Right lung (tissue), 10 donors: ENCODE measurements around the gene METTL2A. TPM values are rescaled to one million over a fixed set of nuclear protein-coding genes. Genes with fewer than 3 reads are reported as not detected.
"Not testable (repeated sequence)": the region's sequence is repeated elsewhere in the genome, so short reads cannot be mapped to it uniquely, and the experiment has no call there.

Experiments
- DNase-seq, 2 donors: peaks; one replicate each; pipeline ENCODE4 v3.0.0-alpha.2; 2013
- long read RNA-seq, 8 donors: transcript quantifications; one replicate each; lab custom pipeline, GENCODE V29; 2026
- polyA plus RNA-seq, 5 donors: library from polyadenylated mRNA; unstranded; fragments of 120-200 nt; gene quantifications; one replicate each; pipeline versions ENCODE4 v1.2.1 to v1.2.3, GENCODE V29; 2013; ENCODE audit warnings: inconsistent platforms in 1 of 5, low replicate concordance in 1 of 5; ENCODE audit not compliant: insufficient read length in 5 of 5, insufficient read depth in 1 of 5

METTL2A gene, protein sequence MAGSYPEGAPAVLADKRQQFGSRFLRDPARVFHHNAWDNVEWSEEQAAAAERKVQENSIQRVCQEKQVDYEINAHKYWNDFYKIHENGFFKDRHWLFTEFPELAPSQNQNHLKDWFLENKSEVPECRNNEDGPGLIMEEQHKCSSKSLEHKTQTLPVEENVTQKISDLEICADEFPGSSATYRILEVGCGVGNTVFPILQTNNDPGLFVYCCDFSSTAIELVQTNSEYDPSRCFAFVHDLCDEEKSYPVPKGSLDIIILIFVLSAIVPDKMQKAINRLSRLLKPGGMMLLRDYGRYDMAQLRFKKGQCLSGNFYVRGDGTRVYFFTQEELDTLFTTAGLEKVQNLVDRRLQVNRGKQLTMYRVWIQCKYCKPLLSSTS
- 10 to 100 TPM; 16.9 to 21.4 (median 18.4) TPM for polyA plus RNA-seq
- long read RNA-seq, donor 1, transcript METTL2A-201 (9 exons, 2,537 nt), result major isoform, 6 of 7 reads
- long read RNA-seq, donor 1, partial matches to known transcripts, result 0 of 7 reads
- long read RNA-seq, donor 1, other reads (novel, unspliced or antisense), result 0 of 7 reads
- long read RNA-seq, donor 2, partial matches to known transcripts, result 0 of 5 reads
- long read RNA-seq, donor 2, other reads (novel, unspliced or antisense), result 0 of 5 reads
- long read RNA-seq, donor 3, partial matches to known transcripts, result 0 of 6 reads
- long read RNA-seq, donor 3, other reads (novel, unspliced or antisense), result 0 of 6 reads
- long read RNA-seq, donor 4, partial matches to known transcripts, result 0 of 6 reads
- long read RNA-seq, donor 4, other reads (novel, unspliced or antisense), result 0 of 6 reads
- long read RNA-seq, donor 5, partial matches to known transcripts, result 0 of 3 reads
- long read RNA-seq, donor 5, other reads (novel, unspliced or antisense), result 0 of 3 reads
- long read RNA-seq, donor 6, partial matches to known transcripts, result 0 of 5 reads
- long read RNA-seq, donor 6, other reads (novel, unspliced or antisense), result 0 of 5 reads
- long read RNA-seq, donor 7, partial matches to known transcripts, result 0 of 3 reads
- long read RNA-seq, donor 7, other reads (novel, unspliced or antisense), result 0 of 3 reads
- long read RNA-seq, donor 8, partial matches to known transcripts, result 0 of 2 reads
- long read RNA-seq, donor 8, other reads (novel, unspliced or antisense), result 0 of 2 reads

DNA sequence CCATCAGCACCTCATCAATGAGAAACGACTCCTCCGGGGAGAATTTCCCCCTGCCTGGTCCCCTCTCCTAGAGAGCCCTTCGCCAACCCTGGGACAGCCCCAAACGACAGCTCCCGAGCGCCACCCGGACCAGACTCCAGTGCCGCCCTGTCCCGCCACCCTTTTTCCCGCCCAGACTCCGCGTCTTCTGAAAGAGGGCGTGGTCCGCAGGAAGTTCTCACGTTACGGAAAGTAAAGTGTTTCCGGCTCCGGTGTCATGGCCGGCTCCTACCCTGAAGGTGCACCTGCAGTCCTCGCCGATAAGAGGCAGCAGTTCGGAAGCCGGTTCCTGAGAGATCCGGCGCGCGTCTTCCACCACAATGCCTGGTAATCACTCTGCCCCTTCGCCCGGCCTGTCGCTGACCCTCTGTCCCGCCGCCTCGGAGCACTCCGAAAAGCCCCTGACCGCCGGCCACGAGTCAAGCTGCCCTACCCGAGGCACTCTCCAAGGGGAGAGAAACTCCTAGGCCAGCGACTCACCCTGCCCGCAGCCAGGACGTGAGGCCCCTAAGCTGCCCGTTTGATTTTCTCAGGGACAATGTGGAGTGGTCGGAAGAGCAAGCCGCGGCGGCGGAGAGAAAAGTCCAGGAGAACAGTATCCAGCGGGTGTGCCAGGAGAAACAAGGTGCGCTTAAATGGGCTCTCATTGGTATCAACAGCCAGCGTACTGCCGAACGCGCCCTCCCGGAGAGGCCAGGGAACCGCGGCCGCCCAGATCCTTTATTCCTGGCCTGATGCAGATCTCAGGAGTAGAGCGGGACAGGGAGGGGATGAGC is at the start of gene METTL2A:
METTL2A (plus strand) TSS at position 251 of the 815 bp plus-strand sequence; CDS start at position 257, 6 bp downstream.
- DNase-seq, result peak; percentile 69 to 74

DNA sequence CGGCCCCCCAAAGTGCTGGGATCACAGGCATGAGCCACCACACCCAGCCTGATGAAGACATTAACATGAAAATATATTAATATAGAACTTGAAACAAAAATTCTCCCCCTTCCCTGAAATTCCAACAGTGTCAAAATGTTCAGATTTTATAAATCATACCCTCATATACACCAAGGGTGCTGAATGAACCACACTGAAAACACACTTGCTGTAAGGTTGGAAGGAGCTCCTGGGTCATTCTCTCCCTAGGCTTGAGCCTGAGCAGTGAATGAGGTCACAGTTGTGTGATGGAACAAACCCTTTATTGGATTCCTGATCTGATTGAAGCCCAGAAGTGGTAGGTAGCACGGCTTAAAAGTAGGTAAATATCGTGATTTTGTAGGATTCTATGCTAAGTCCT is 43.4 kb upstream of the METTL2A start, which contains the start of gene EFCAB3:
EFCAB3 (plus strand) TSS at position 301 of the 400 bp plus-strand sequence. CDS start 2,427 bp downstream, outside the sequence.
- DNase-seq, result no peak

DNA sequence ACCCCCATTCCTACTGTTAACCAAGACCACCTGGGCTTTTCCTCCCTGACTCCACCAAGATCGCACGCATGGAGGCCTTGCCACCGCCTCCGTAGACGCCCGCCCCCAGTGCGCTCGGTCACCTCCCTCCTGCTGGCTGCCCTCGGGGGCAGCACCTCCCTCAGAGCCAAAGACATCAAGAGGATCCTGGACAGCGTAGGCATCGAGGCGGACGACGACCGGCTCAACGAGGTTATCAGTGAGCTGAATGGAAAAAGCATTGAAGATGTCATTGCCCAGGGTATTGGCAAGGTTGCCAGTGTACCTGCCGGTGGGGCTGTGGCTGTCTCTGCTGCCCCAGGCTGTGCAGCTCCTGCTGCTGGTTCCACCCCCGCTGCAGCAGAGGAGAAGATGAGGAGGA is 42.1 kb upstream of the METTL2A start:
- DNase-seq, result no peak

DNA sequence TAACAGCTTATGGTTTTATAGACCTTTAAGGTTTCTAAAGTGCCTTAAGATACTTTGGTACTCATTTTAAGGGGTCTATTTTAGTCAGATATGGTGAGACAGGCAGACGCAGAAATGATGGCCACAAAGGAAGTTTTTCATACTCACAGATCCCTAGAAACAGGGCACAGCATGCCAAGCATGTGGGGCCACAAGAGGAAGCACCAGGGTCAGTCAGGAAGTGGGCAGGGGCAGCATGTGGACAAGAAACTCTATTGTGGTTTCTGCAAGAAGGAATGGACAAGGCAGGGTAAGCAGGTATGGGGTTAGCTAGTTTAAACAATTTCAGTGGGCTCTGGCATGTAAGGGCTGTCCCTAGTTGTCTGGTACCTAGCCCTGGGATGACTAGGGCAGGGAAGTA is 34.8 kb upstream of the METTL2A start:
- DNase-seq, result no peak

DNA sequence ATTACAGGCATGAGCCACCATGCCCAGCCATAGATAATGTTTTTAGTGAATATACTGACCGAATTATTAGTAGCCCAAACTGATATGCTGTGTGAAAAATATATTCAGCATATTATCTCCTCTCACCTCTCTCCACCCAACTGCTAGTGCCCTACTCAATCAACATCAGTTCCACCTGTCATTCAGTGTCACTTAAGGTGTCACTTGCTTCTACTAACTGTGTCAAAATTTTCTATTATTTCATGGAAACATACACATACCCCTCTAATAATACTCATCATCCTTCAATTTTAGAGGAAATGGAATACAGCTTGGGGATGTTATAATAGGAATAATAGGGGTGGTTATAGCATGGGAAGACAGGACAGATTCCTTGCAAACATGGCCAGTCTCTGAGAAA is 30.8 kb upstream of the METTL2A start:
- DNase-seq, result no peak

DNA sequence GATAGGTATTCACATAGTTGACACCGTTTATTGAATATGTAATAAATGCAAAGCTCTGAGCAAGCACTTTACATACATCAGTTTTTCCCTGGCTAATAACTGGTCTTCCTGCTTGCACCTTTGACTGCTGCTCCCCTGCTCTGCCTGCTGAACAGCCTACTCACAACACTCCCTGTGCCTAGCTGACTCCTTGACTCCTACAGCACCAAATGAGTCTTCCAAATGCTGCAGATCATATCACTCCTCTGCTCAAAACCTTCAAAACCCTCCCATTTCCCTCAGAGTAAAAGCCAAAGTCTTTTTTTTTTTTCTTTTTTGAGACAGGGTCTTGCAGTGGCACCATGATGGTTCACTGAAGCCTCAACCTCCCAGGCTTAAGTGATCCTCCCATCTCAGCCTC is 24.8 kb upstream of the METTL2A start:
- DNase-seq, result no peak

- no peak for DNase-seq
Observed at GRCh38 chr17:62405451-62405850, 18.2 kb upstream of the METTL2A start.

GRCh38 chr17:62413090-62413489 is 10.6 kb upstream of the METTL2A start:
- not testable (repeated sequence) for DNase-seq

- DNase-seq, result not testable (repeated sequence)
Observed at GRCh38 chr17:62426214-62426613, 2.5 kb downstream of the METTL2A start.

GRCh38 chr17:62435251-62435650 is 11.6 kb downstream of the METTL2A start:
- DNase-seq, result not testable (repeated sequence)

GRCh38 chr17:62441181-62441580 is 17.5 kb downstream of the METTL2A start:
- not testable (repeated sequence) for DNase-seq

DNA sequence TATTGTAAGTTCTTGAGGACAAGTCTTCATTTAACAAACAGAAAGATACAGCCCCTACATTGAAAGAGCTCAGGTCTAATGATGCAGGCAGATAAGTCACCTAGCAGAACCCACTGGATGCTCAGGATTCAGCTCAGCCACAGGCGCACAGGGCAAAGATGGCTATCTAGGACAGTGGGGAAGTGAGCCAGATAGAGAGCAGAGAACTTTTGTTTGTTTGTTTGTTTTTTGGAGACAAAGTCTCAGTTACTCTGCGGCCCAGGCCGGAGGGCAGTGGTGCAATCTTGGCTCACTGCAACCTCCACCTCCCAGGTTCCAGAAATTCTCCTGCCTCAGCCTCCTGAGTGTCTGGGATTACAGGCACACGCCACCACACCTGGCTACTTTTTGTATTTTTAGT is 20.4 kb downstream of the METTL2A start:
- no peak for DNase-seq

DNA sequence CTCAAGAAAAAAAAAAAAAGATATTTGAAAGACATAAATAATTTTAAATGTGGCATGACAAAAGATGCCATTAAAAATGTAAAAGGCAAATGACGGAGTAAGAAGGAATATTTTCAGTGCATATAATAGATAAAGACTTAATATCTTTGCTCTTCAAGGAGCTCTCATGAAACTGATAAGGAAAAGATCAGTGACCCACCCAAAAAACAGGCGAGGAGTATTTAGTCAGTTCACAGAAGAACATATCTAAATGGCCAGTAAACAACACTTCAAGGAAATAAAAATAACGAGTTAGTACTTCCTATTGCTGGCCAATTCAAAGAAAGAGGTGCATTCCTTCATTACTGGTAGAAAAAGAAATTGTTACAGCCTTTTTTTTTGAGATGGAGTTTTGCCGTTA is 22.1 kb downstream of the METTL2A start:
- DNase-seq, result not testable (repeated sequence)

DNA sequence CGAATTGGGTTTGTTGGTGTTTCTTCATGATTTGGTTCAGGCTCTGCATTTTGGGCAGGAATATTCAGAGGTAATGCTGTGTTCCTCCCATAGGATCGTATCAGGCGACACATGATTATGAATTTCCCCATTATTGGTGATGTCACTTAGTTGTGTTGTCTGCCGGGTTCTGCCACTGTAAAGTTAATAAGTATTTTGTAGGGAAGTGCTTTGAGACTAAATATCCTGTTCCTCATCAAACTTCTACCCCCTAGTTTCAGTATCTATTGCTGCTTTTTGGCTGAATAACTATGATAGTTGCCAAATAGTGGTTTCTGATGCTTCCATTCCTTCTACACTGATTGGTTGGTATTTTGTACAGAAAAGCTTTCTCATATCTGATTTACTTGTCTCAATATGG is 28.5 kb downstream of the METTL2A start:
- DNase-seq, result not testable (repeated sequence)

- DNase-seq, result not testable (repeated sequence)
Observed at GRCh38 chr17:62453041-62453440, 29.3 kb downstream of the METTL2A start.

- DNase-seq, result not testable (repeated sequence)
Observed at GRCh38 chr17:62453656-62454055, 30.0 kb downstream of the METTL2A start.

DNA sequence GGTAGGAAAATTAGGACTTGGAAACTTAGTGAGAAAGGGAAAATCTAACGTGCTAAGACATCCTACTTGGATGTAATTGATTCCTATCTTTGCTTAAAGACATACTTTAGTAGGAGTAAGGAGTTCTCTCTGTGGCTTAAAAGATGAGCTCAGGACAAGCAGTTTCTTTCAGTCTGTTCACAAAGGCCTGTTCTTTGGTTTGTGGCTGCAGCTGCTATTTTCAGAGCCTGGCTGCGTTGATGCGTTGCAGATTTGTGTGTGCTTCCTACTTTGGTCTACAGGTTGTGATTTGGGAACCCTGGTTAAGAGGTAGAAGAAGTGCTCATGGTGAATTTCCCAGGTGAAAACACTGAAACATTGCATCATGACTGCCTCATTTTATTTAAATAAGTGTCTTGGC is 30.4 kb downstream of the METTL2A start:
- DNase-seq, result not testable (repeated sequence)

DNA sequence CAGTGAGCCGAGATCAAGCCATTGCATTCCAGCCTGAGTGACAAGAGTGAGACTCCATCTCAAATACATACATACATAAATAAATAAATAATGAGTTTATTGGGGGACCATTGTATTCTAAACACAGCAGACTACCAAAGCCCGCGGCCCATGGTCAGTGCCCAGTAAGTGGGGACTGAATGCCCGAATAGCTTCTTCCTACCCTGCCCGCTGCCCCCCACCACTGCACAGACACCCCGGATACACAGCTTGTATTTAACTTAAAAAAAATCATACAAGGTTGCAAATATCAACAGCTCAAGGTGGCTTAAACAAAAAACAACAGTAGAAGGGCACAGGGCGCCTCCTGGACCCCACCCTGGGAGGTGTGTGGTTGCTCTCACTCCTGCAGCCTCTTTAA is 32.3 kb downstream of the METTL2A start:
- no peak for DNase-seq

DNA sequence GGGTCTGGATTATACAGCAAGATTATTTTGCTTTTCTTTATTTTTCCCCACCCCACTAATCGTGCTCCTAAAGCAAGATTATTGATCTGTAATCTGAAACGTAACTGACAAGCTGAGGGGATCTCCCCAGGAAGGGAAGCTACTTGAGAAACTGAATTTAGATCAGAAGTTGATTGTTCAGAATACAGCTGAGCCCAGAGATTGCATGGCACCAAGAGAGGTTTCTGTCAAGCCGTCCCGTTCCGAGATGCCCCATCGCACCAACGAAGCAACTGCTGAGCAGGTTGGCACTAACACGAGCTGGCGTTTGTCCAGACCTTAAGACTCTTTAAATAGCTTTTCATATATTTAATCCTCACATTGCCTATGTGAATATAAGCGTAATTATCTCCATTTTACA is 34.8 kb downstream of the METTL2A start:
- DNase-seq, result not testable (repeated sequence)

DNA sequence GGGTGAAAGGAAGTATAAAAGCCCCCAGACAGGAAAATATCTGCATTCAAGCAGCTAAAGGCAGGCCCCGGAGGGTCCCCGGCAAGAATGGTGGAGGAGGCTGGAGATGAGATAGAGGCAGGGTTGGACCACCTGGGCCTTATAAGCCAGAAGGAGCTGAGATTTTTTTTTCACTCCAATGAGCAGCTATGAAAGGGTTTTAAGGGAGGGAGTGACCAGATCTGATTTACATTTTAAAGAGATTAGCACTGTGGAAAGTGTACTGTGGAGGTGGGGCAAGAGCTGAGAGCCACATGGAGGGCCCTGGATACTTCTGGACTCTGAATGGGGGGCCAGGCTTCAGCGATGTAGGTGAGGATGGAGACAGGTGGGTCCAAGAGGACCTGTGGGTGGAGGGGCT is 40.7 kb downstream of the METTL2A start:
- DNase-seq, result not testable (repeated sequence)

GRCh38 chr17:62465271-62465670 is 41.6 kb downstream of the METTL2A start:
- not testable (repeated sequence) for DNase-seq
